ENCODE results near the gene WAPL.
"Not testable (repeated sequence)": the region's sequence is repeated elsewhere in the genome, so short reads cannot be mapped to it uniquely, and the experiment has no call there.

Gene WAPL

GRCh38 chr10:86390337-86391120 is 131.1 kb downstream of the WAPL start:
- no peak for DNase-seq (ENCODE audit: low read depth, low spot score)

- DNase-seq (ENCODE audit: low read depth, low spot score) = no peak
These were observed 132.0 kb downstream of the WAPL start for GRCh38 chr10:86389441-86390193.

- not testable (repeated sequence) for DNase-seq (ENCODE audit: low read depth, low spot score)
These were observed 132.5 kb downstream of the WAPL start for GRCh38 chr10:86389109-86389440.

GRCh38 chr10:86388119-86388704 is 133.4 kb downstream of the WAPL start:
- no peak for DNase-seq (ENCODE audit: low read depth, low spot score)

GRCh38 chr10:86387178-86387794 is 134.3 kb downstream of the WAPL start:
- no peak for DNase-seq (ENCODE audit: low read depth, low spot score)

GRCh38 chr10:86385806-86386205 is 135.8 kb downstream of the WAPL start:
- DNase-seq (ENCODE audit: low read depth, low spot score) = no peak
